Activated CD4-positive, alpha-beta memory T cell treated with anti-CD3 and anti-CD28 coated beads for 36 hours (primary cell): ENCODE measurements around the gene CRTC3. TPM values are rescaled to one million over a fixed set of nuclear protein-coding genes. Genes with fewer than 3 reads are reported as not detected.

ENCODE experiments used
- CTCF ChIA-PET: fragments of 350-600 bp; sonication (Branson Sonifier 250); formaldehyde crosslinking; loops from one replicate; lab custom pipeline; 2021; ENCODE audit warnings: antibody characterized with exemption, inconsistent platforms; lab: Charles Lee
- POLR2A ChIA-PET: fragments of 350-600 bp; sonication (Branson Sonifier 250); formaldehyde crosslinking; loops from one replicate; lab custom pipeline; 2021; ENCODE audit warnings: antibody characterized with exemption; lab: Charles Lee
- DNase-seq: peaks from one replicate; pipeline ENCODE4 v3.0.0-alpha.2; 2020
- H3K27ac Mint-ChIP-seq: one replicate; pipeline ENCODE4 v1.8.0; 2021; ENCODE audit warnings: mixed read lengths
- H3K27me3 Mint-ChIP-seq: one replicate; pipeline ENCODE4 v1.8.0; 2021; ENCODE audit warnings: mixed read lengths
- H3K36me3 Mint-ChIP-seq: one replicate; pipeline ENCODE4 v1.8.0; 2021; ENCODE audit warnings: mixed read lengths
- H3K4me1 Mint-ChIP-seq: one replicate; pipeline ENCODE4 v1.8.0; 2021; ENCODE audit warnings: low read depth, mixed read lengths
- H3K4me3 Mint-ChIP-seq: one replicate; pipeline ENCODE4 v1.8.0; 2021; ENCODE audit warnings: mild to moderate bottlenecking, mixed read lengths
- H3K9me3 Mint-ChIP-seq: one replicate; pipeline ENCODE4 v1.8.0; 2021; ENCODE audit warnings: mixed read lengths
- intact Hi-C: fragments of 100-400 bp; cut with micrococcal nuclease; formaldehyde crosslinking; loops from one replicate; pipeline ENCODE4 v1.15.1; 2023
- total RNA-seq, 2 experiments: library from RNA; stranded (reverse); gene quantifications; one replicate each; pipeline ENCODE4 v1.2.3, GENCODE V29; 2021

The CRTC3 gene
- total RNA-seq, 2 experiments from 2014 or later = 34.7 to 37.8 TPM

- POLR2A ChIA-PET = interaction anchor here (0.9 kb wide), 1 partner anchor 9 kb away, joined by 3 read pairs; no protein-coding TSS in a partner anchor
- no peak overlapping the region for H3K4me3 Mint-ChIP-seq
- no peak for DNase-seq
Observed at GRCh38 chr15:90564051-90564450, 34.3 kb downstream of the CRTC3 start.

GRCh38 chr15:90564590-90564989 is 34.9 kb downstream of the CRTC3 start:
- intact Hi-C loops = loop anchor here (1.0 kb wide), 1 partner anchor 30 kb away; no protein-coding TSS in a partner anchor
- peaks cover 81% of the 10 kb centered on the region for H3K4me1 Mint-ChIP-seq
- H3K27ac Mint-ChIP-seq = peak overlapping the region; percentile 76
- H3K36me3 Mint-ChIP-seq = peaks cover 15% of the 10 kb centered on the region
- DNase-seq = no peak
- ChIA-PET POLR2A (interaction anchor here (0.6 kb wide), 1 partner anchor 182 kb away, joined by 3 read pairs; no protein-coding TSS in a partner anchor), CTCF (interaction anchor here (0.5 to 2.1 kb wide), 2 partner anchors 38 to 136 kb away, joined by 3 to 7 read pairs; no protein-coding TSS in a partner anchor)
- H3K9me3 Mint-ChIP-seq = no peaks in the 10 kb centered on the region
- no peaks in the 10 kb centered on the region for H3K27me3 Mint-ChIP-seq
- no peak overlapping the region for H3K4me3 Mint-ChIP-seq

More at GRCh38 chr15:90564051-90564450, 34.3 kb downstream of the CRTC3 start:
- Mint-ChIP-seq H3K9me3 (no peaks in the 10 kb centered on the region), H3K27ac (peak overlapping the region; percentile 76), H3K36me3 (peaks cover 16% of the 10 kb centered on the region), H3K27me3 (no peaks in the 10 kb centered on the region), H3K4me1 (peaks cover 82% of the 10 kb centered on the region)
- CTCF ChIA-PET = interaction anchor here (0.5 to 2.1 kb wide), 3 partner anchors 39 to 244 kb away, joined by 3 to 7 read pairs (median 4); no protein-coding TSS in a partner anchor
- intact Hi-C loops = loop anchor here (1.0 kb wide), 1 partner anchor 30 kb away; no protein-coding TSS in a partner anchor

DNA sequence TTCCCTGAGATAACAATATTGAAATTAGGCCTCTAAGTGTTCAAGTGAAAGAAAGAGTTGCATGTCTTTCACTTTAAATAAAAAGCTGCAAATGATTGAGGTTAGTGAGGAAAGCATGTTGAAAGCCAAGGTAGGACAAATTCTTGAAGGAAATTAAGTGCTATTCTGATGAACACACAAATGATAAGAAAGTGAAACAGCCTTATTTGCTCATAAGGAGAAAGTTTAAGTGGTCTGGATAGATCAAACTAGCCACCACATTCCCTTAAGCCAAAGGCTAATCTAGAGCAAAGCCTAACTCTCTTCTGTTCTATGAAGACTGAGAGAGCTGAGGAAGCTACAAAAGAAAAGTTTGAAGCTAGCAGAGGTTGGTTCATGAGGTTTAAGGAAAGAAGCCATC is 36.1 kb downstream of the CRTC3 start:
- CTCF ChIA-PET = interaction anchor here (1.0 kb wide), 1 partner anchor 27 kb away, joined by 3 read pairs; no protein-coding TSS in a partner anchor
- Mint-ChIP-seq H3K4me1 (peaks cover 78% of the 10 kb centered on the region), H3K27ac (peak overlapping the region; percentile 71), H3K27me3 (no peaks in the 10 kb centered on the region), H3K4me3 (no peak overlapping the region), H3K36me3 (peaks cover 15% of the 10 kb centered on the region), H3K9me3 (no peaks in the 10 kb centered on the region)
- DNase-seq = no peak
- POLR2A ChIA-PET = interaction anchor here (1.3 kb wide), 1 partner anchor 13 kb away, joined by 3 read pairs; no protein-coding TSS in a partner anchor
- intact Hi-C loops = no loop called here

- Mint-ChIP-seq H3K27ac (peak overlapping the region; percentile 2), H3K27me3 (no peaks in the 10 kb centered on the region), H3K9me3 (no peaks in the 10 kb centered on the region), H3K4me3 (no peak overlapping the region), H3K36me3 (peaks cover 11% of the 10 kb centered on the region), H3K4me1 (peaks cover 69% of the 10 kb centered on the region)
- CTCF ChIA-PET = interaction anchor here (0.6 to 1.2 kb wide), 2 partner anchors 77 to 465 kb away, joined by 3 read pairs; no protein-coding TSS in a partner anchor
- intact Hi-C loops = loop anchor here (5.0 kb wide), 1 partner anchor 33 kb away; no protein-coding TSS in a partner anchor
- DNase-seq = no peak
- POLR2A ChIA-PET = no interaction called here
Observed at GRCh38 chr15:90570643-90571042, 40.9 kb downstream of the CRTC3 start.

DNA sequence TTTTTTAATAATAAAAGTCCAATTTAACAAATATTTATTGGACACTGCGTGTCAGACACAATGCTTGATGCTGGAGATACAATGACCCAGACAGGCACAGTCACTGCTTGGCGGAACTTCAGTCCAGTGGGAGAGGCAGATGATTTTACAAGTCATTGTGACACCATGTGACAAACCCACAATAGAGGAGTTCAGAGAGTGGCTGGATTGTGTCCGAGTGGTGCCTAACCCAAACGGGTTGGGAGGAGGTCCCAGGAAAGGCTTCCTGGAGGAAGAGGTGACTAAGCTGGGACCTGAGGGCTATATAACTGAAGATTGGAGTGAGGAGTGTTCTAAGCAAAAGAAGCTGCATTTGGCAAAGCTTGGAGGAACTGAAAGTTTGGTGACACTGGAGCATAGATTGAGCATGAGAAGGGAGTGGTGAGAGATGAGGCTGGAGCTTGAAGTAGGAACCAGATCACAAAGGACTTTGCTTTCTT is 41.4 kb downstream of the CRTC3 start:
- no peaks in the 10 kb centered on the region for H3K27me3 Mint-ChIP-seq
- H3K4me1 Mint-ChIP-seq = peaks cover 66% of the 10 kb centered on the region
- H3K36me3 Mint-ChIP-seq = peaks cover 11% of the 10 kb centered on the region
- ChIA-PET POLR2A (no interaction called here), CTCF (interaction anchor here (1.2 kb wide), 1 partner anchor 77 kb away, joined by 3 read pairs; no protein-coding TSS in a partner anchor)
- DNase-seq = no peak
- intact Hi-C loops = loop anchor here (5.0 kb wide), 1 partner anchor 34 kb away; no protein-coding TSS in a partner anchor
- H3K9me3 Mint-ChIP-seq = no peaks in the 10 kb centered on the region
- no peak overlapping the region for H3K27ac Mint-ChIP-seq
- H3K4me3 Mint-ChIP-seq = no peak overlapping the region

GRCh38 chr15:90572893-90573292 is 43.2 kb downstream of the CRTC3 start:
- intact Hi-C loops = loop anchor here (5.0 kb wide), 1 partner anchor 36 kb away; no protein-coding TSS in a partner anchor
- no peak overlapping the region for H3K4me3 Mint-ChIP-seq

DNA sequence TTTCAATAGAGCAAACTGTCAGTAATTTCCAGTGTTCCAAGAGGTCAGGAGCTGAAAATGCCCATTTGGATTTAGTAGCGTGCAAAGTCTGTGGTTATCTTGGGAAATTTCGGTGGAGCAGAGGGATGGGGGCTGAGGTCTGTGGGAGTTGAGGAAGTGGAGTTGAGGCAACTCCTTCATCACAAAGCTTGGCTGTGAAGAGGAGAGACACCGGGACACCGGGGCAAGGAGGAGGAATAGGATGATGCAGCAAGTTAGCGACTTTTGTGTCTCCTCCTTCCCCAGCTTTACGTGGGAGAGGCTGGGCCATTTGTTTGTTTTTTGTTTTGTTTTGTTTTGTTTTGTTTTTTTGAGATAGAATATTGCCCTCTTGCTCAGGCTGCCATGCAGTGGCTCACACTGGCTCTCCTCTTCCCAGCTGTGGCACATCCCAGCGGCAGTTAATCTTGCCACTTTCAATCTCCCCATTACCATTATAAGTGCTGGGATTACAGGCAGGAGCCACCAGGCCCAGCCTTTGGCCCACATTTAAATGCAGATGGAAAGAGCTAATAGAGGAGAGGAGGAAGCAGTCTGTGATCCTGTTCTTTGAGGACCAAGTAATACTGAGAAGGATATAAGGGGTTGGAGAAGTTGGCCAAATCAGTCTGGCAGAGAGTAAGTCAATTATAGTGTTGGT is 47.1 kb downstream of the CRTC3 start:
- POLR2A ChIA-PET = no interaction called here
- Mint-ChIP-seq H3K27ac (no peak overlapping the region), H3K4me1 (peaks cover 51% of the 10 kb centered on the region), H3K27me3 (no peaks in the 10 kb centered on the region), H3K4me3 (no peak overlapping the region), H3K36me3 (peaks cover 11% of the 10 kb centered on the region), H3K9me3 (no peaks in the 10 kb centered on the region)
- intact Hi-C loops = no loop called here
- CTCF ChIA-PET = interaction anchor here (0.7 kb wide), 1 partner anchor 139 kb away, joined by 3 read pairs; no protein-coding TSS in a partner anchor
- no peak for DNase-seq

More at GRCh38 chr15:90572893-90573292, 43.2 kb downstream of the CRTC3 start:
- Mint-ChIP-seq H3K36me3 (peaks cover 13% of the 10 kb centered on the region), H3K27me3 (no peaks in the 10 kb centered on the region), H3K9me3 (no peaks in the 10 kb centered on the region), H3K27ac (peak overlapping the region; percentile 73), H3K4me1 (peaks cover 65% of the 10 kb centered on the region)
- ChIA-PET POLR2A (interaction anchor here (0.9 to 1.2 kb wide), 4 partner anchors 9 to 19 kb away, joined by 3 read pairs; no protein-coding TSS in a partner anchor), CTCF (interaction anchor here (0.8 to 1.0 kb wide), 3 partner anchors 11 to 253 kb away, joined by 3 to 4 read pairs (median 4); no protein-coding TSS in a partner anchor)
- no peak for DNase-seq

DNA sequence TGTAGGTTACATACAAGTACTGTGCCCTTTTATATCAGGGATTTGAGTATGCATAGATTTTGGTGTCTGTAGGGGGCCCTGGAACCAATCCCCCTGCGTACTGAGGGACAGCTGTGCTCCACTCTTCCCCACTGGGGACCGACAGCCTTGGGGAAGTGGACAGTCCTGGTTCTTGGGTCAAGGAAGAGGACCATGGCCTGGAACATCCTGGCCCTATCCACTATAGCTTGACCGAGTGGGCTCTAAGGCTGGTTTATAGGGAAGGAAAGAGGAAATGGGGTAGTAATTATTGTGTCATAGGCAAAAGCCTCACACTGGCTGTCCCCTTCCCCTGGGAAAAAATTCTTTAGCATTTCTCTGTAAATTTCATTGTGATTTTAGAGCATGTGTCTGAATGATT is 49.5 kb downstream of the CRTC3 start:
- H3K9me3 Mint-ChIP-seq = no peaks in the 10 kb centered on the region
- no peaks in the 10 kb centered on the region for H3K27me3 Mint-ChIP-seq
- intact Hi-C loops = no loop called here
- ChIA-PET POLR2A (interaction anchor here (1.5 kb wide), 1 partner anchor 13 kb away, joined by 3 read pairs; no protein-coding TSS in a partner anchor), CTCF (interaction anchor here (0.6 kb wide), 1 partner anchor 39 kb away, joined by 3 read pairs; no protein-coding TSS in a partner anchor)
- H3K36me3 Mint-ChIP-seq = peaks cover 14% of the 10 kb centered on the region
- peaks cover 50% of the 10 kb centered on the region for H3K4me1 Mint-ChIP-seq
- no peak overlapping the region for H3K4me3 Mint-ChIP-seq
- DNase-seq = no peak
- no peak overlapping the region for H3K27ac Mint-ChIP-seq

DNA sequence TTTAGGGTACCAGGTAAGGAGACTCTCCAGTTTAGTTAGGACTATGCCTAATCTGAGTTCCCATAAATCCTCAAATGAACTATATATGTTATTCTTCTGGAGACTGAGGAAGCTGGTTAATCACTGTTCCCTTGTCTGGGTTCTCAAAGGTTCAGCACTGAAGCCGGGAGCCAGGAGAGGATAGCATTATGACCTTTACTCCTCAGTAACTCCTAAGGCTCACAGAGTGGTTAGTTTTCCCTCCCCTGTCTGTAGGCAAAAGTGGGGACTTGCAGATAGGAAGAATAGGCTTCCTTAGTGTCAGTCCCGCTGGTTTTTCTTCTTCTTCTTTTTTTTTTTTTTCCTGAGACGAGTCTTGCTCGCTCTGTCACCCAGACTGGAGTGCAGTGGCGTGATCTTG is 50.4 kb downstream of the CRTC3 start:
- Mint-ChIP-seq H3K27me3 (no peaks in the 10 kb centered on the region), H3K9me3 (no peaks in the 10 kb centered on the region), H3K4me3 (no peak overlapping the region), H3K4me1 (peaks cover 42% of the 10 kb centered on the region), H3K27ac (no peak overlapping the region), H3K36me3 (peaks cover 10% of the 10 kb centered on the region)
- ChIA-PET POLR2A (no interaction called here), CTCF (no interaction called here)
- intact Hi-C loops = no loop called here
- no peak for DNase-seq

DNA sequence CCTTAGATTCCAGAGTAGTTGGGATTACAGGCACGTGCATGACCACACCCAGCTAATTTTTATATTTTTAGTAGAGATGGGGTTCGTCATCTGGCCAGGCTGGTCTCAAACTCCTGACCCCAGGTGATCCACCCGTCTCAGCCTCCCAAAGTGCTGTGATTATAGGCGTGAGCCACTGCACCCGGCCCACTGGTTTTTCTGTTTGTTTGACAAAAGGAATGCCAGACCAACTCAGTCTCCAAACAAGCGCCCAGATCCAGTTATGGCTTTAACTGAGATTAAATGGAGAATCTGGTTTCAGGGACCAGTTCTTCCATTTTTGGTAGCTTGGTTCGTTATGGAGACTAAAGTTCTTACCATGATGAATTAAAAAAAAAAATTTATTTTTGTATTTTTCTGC is 50.8 kb downstream of the CRTC3 start:
- H3K4me1 Mint-ChIP-seq = peaks cover 41% of the 10 kb centered on the region
- no peak for DNase-seq
- POLR2A ChIA-PET = no interaction called here
- no peaks in the 10 kb centered on the region for H3K27me3 Mint-ChIP-seq
- H3K27ac Mint-ChIP-seq = no peak overlapping the region
- intact Hi-C loops = no loop called here
- peaks cover 10% of the 10 kb centered on the region for H3K36me3 Mint-ChIP-seq
- CTCF ChIA-PET = no interaction called here
- no peak overlapping the region for H3K4me3 Mint-ChIP-seq
- no peaks in the 10 kb centered on the region for H3K9me3 Mint-ChIP-seq

DNA sequence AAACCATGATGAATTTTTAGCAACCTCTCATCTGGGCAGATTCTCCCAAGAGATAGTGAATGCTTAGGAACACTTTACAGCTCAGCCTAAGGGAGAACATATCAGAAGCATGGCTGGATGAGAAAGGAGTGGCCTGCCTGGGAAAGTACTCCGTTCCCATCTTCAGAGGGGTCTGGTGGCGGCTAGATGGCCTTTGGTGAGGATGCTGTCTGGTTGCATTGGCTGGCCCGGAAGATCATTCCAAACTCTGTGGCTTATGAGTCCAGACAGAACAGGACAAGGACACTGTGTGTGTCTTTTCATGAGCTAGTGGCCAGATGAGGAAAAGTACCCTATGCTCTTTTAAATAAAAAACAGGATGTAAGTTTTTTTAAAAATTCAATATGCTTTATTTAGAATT is 51.2 kb downstream of the CRTC3 start:
- Mint-ChIP-seq H3K4me3 (no peak overlapping the region), H3K4me1 (peaks cover 43% of the 10 kb centered on the region), H3K9me3 (no peaks in the 10 kb centered on the region), H3K27ac (no peak overlapping the region), H3K27me3 (no peaks in the 10 kb centered on the region), H3K36me3 (peaks cover 8% of the 10 kb centered on the region)
- CTCF ChIA-PET = no interaction called here
- no peak for DNase-seq
- intact Hi-C loops = no loop called here
- POLR2A ChIA-PET = no interaction called here
